Tongue (tissue), 2 donors: ENCODE measurements around the gene HIVEP1. TPM values are rescaled to one million over a fixed set of nuclear protein-coding genes. Genes with fewer than 3 reads are reported as not detected.

Experiments
- DNase-seq: peaks from one replicate; pipeline ENCODE4 v3.0.0-alpha.2; 2015
- total RNA-seq: library from RNA; depleted of rRNA; stranded (reverse); fragments of >200 nt; gene quantifications from one replicate; pipeline ENCODE4 v1.2.3, GENCODE V29; 2014

The HIVEP1 gene
- total RNA-seq, 1 donor from 2014 or later, result 28.2 TPM

DNA sequence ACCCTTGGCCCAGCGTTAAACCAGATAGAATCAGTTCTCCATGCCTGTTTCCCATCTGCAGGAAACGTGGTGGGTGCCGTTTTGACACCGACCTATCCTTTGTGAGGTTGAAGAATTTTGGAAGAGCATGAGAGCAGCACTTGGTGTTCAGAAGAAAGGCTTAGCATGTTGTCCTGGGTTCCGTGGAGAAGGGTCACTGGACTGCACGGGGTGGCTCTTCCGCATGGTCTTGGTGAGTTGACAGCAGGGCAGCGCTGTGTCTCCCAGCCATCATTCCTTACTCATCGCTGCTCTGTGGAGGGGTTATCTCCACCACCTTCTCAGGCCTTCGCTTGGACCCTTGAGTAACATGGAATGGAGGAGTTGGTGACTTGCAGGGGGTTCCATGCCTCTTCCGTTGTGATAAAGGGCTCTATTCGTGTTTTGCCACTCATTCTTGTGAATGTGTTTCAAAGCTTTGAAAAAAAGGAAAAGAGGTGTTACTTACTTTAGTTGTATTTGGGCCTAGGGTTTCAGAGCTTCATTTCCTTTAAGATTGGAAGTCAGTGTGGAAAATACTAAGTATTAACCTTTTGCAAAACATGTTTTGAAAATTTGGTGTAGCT, 8.2 kb downstream of the HIVEP1 start:
- no peak for DNase-seq

GRCh38 chr6:12022481-12022880, 10.4 kb downstream of the HIVEP1 start:
- DNase-seq, result no peak

- no peak for DNase-seq
Observed at GRCh38 chr6:12022953-12023388, 10.9 kb downstream of the HIVEP1 start.

GRCh38 chr6:12024216-12024615, 12.1 kb downstream of the HIVEP1 start:
- DNase-seq, result no peak

GRCh38 chr6:12024699-12025434, 12.8 kb downstream of the HIVEP1 start:
- no peak for DNase-seq

DNA sequence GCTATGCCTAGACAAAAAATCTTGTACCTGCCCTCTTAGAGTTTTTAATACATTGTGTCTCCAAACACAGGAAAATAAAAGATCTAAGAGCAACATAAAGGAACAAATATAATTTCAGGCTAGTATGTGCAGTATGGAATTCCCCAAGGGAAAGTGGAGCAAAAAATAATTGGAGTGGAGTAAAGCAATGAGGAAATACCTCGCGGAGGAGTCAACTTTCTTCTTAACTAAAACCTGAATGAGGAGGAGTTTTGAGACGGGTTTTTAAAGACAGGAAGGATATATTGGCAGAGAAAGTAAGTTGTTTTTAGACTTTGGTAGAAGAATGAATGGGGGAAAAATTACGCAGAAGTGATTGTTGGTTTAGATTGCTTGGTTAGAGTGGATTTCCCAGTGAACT, 14.0 kb downstream of the HIVEP1 start:
- no peak for DNase-seq

- no peak for DNase-seq
Observed at GRCh38 chr6:12026833-12027232, 14.7 kb downstream of the HIVEP1 start.

GRCh38 chr6:12028213-12028612, 16.1 kb downstream of the HIVEP1 start:
- no peak for DNase-seq

DNA sequence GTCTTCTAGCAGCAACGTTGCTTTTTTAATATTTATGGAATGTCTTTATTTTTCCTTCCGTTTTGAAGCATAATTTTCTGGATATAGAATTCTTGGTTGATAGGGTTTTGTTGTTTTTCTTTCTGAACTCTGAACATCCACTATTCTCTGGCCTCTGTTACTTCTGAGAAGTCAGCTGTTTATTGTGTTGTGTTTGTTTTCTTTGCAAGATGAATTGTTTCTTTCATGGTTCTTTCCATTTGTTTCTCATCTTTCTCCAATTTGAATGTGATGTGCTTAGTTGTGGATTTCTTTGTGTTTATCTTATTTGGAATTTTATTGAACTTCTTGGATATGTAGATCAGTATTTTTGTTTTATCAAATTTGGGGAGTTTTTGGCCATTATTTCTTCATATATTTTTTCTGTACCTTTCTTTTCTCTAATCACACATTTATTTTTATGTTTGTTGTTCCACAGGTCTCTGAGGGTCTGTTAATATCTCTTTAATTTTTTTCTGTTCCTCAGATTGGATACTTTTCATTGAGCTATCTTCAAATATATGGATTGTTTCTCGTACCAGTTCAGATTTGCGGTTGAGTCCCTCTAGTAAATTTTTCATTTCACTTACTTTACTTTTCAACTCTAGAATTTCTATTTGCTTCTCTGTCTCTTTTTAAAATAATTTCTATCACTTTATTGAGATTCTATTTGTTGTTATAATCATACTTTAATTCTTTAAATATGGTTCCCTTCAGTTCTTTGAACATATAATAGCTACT, 18.0 kb downstream of the HIVEP1 start:
- DNase-seq, result no peak

- no peak for DNase-seq
Observed at GRCh38 chr6:12030993-12031550, 19.0 kb downstream of the HIVEP1 start.

DNA sequence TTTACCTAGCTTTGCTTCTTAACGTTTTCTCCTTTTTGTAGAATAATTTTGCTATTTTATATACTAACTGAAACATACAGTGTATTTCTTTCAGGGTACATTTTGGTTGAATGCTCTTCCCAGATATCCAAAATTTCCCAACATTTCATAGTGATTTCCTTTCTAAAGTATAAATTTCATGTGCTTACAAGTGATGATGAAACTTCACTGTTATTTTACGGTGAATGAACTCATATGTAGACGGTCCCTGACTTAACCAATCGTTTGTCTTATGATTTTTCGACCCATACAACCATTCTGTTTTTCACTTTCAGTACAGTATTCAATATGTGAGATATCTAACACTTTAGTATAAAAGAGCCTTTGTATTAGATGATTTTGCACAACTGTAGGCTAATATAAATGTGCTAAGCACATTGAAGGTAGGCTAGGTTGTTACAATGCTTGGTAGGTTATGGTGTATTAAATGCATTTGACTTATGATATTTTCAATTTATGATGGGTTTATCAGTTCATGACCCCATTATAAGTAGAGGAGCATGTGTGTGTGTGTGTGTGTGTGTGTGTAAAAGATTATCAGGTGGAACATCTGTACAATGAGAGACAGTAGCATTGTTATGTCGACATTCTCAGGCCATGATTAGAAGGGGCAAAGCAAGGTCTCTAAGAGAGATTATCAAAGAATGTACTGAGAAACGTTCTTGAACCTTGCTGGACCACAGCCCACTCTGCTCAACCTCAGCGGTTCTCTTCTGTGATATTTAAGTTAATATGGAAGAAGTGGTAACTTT, 20.9 kb downstream of the HIVEP1 start:
- DNase-seq, result no peak

DNA sequence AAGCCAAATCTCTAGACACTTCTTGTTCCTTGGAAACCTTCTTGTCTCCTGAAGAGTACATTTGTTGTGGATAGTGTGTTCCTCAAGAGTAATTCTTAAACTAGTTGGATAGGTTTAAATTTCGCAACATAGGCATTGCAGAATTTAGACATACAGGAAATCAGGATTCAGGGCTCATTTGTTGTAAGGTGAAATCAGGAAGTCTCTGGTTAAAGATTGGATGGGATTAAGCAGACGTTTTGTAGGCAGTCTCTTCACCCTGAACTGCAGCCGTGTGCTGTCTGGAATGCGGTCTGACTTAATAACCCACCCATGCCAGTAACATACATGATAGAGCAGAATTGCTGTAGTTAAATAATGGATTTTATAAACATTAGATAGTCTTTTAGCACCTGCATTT, 21.7 kb downstream of the HIVEP1 start:
- peak; percentile 28 for DNase-seq

GRCh38 chr6:12034349-12034748, 22.2 kb downstream of the HIVEP1 start:
- no peak for DNase-seq

DNA sequence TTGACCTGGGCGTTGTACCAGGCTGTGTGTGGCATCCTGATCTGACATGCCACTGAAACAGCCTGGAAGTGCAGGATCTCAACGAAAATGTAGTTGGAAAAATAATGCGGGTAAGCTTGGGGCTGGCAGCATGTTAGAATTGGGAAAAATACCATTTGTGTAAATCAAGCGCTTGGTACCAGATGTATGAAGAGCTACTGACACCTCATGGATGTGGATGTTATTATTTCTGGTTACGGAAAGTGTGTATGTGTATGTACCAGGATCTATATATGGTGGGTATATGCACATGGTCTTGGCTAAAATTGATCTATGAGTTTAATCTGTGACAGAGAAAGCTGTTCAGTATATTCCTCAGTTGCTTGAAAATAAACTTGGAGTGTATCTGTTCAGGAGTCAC, 22.7 kb downstream of the HIVEP1 start:
- no peak for DNase-seq

DNA sequence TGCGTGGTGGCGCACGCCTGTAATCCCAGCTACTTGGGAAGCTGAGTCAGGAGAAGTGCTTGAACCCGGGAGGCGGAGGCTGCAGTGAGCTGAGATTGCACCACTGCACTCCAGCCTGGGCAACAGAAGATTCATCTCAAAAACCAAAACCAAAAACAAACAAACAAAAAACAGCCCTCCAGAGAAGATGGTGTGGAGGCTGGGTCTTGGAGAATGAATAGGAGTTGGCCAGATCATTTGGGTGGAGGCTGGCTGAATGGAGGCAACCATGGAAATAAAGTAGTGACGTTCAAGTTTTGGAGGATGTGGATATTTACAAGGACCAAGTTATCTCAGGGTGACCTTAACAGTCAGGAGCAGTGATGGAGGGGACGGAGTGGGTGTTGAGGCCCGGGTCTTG, 24.7 kb downstream of the HIVEP1 start:
- no peak for DNase-seq

DNA sequence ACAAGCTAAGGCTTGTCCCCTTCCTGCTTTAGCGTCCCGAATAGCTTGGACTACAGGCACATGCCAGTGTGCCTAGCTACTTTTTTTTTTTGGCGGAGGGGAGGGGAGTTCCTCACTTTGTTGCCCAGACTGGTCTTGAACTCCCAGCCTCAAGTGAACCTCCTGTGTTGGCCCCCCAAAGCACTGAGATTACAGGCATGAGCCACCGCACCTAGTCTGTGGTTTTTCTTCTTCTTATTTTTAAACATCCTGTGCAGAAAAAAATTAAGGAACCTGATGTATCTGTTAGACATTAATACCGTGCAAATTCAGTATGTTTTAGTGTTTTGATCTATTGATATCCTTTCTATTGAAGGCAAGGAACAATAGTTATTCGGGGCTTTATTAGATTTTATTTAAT, 25.7 kb downstream of the HIVEP1 start:
- DNase-seq, result no peak

GRCh38 chr6:12039540-12040459, 27.7 kb downstream of the HIVEP1 start:
- no peak for DNase-seq

DNA sequence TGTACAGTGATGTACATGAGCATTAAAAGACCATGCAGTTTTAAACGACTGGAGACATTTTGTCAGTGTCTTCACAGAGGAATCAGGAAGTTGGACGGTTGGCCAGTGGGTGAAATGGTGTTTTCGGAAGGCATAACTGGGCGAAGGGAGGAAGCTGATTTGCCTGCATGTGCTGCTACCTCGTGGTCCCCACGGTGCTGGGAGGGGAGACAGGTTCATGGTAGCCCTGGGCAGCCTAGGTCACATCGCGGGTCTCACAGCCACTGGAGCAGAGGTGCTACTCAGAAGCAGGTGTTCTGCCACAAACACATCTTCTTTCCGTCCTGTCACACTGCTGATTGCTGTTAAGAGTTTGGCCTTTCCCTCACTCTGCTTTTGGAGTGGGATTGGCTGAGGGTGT, 35.2 kb downstream of the HIVEP1 start:
- no peak for DNase-seq

GRCh38 chr6:12047792-12048432, 35.8 kb downstream of the HIVEP1 start:
- no peak for DNase-seq

DNA sequence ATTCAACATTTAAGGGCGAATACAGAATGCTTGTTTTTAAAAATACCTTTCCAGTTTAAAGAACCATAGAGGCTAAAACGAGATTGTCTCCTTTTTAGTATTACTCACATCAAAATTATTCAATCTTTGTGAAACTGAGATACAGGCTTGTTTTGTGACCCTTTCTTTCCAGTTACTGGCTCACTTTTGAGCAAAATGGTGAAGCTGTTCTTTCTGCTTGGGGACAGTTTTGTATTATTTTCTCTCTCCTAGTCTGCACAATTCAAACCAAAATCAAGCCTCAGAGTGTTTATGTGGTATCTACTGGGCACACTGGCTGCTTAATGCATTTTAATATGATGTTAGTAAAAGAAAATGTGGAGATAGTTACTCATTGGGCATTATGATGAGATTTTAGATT, 36.5 kb downstream of the HIVEP1 start:
- no peak for DNase-seq

- no peak for DNase-seq
Observed at GRCh38 chr6:12049165-12049564, 37.1 kb downstream of the HIVEP1 start.
